Hematopoietic multipotent progenitor cell (in vitro differentiated cells): ENCODE data around the gene GLIS2. TPM values are rescaled to one million over a fixed set of nuclear protein-coding genes. Genes with fewer than 3 reads are reported as not detected.

Source experiments
- DNase-seq, 3 donors: peaks; one replicate each; pipeline ENCODE4 v3.0.0-alpha.2; 2011 to 2015; ENCODE audit warnings: low read depth in 2 of 3, low spot score in 2 of 3
- total RNA-seq: library from RNA; depleted of rRNA; stranded (reverse); fragments of >200 nt; gene quantifications from one replicate; pipeline ENCODE4 v1.2.3, GENCODE V29; 2012

GLIS2 gene
- total RNA-seq = under 0.01 TPM

DNA sequence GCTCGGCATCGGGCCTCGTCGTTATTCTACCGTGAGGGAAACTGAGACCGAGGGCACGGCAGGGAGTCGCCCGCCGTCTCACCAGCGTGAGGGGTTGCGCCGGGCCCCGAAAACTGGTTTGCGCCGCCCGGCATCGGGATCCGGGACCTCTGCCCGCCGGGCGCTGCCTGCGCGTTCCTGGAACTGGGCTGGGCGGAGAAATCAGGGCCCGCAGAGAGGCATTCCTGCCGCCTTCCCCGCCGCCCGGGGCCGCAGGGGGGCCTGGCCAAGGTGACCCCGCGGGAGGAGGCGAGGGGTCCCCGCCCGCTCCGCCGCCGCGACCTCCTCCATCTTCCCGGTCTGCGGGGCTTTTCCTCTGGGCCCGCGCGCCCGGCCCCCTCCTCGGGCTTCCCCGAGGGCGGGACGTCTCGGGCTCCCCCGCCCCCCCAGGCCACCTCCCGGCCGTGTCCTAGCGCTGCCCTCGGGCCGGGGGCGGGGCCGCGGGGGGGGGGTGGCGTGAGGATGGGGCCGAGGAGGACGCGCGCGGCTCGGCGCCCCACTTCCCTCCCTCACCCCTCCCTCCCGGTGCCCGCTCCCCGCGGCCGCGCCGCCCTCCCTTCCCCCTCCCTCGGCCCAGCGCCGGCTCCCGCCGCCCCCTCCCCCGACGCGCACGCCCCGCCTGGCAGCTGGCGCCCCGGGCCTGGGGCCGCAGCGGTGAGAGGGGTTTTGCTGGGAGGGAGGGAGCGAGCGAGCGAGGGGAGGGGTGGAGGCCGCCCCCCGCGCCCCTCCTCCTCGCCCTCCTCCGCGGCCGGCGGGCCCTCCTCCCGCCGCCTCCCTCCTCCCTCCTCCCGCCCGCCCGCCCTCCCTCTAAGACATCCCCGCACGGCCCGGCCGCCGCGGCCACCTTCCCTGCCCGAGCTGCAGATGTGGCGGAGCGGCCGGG is at the start of gene GLIS2:
Gene GLIS2, plus strand, starts transcription at position 882 of the 922 bp plus-strand sequence. CDS start 16,214 bp downstream, outside the sequence.
- no peak for DNase-seq

DNA sequence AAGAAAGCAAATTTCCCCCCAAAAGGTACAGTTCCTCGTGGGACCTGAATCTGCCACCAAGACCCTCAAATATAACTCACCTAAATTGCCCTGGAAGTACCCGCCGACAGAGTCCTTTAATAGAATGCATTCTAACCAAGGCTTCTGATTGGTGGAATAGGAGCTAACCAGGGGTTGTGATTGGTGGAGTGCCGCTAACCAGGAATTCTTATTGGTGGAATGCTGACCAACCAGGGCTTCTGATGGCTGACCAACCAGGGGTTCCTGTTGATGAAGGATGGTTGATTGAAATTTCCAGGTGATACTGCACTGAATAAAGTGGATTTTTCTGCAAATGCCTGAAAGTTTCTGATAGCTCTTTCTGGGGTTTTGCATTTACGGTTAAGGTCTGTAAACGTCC is 49.5 kb upstream of the GLIS2 start:
- DNase-seq = no peak

DNA sequence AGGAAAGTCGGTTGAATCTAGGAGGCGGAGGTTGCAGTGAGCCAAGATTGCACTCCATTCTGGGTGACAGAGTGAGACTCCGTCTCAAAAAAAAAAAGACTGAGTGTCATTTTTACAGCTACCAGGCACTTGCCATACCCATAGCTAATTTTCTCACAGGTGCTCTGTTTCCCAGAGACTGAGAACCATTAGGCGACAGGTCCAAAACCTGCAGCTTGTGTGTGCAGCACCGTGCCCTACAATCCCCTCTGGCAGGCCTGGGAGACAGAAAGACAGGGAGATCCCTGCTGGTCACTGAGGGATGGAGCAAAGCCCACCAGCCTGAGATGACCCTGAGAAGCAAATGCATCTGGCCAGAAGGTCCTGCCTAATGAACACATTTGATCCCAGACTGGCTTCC is 45.8 kb upstream of the GLIS2 start:
- DNase-seq = no peak

- DNase-seq = no peak
Measured at GRCh38 chr16:4270595-4270994, 45.3 kb upstream of the GLIS2 start.

DNA sequence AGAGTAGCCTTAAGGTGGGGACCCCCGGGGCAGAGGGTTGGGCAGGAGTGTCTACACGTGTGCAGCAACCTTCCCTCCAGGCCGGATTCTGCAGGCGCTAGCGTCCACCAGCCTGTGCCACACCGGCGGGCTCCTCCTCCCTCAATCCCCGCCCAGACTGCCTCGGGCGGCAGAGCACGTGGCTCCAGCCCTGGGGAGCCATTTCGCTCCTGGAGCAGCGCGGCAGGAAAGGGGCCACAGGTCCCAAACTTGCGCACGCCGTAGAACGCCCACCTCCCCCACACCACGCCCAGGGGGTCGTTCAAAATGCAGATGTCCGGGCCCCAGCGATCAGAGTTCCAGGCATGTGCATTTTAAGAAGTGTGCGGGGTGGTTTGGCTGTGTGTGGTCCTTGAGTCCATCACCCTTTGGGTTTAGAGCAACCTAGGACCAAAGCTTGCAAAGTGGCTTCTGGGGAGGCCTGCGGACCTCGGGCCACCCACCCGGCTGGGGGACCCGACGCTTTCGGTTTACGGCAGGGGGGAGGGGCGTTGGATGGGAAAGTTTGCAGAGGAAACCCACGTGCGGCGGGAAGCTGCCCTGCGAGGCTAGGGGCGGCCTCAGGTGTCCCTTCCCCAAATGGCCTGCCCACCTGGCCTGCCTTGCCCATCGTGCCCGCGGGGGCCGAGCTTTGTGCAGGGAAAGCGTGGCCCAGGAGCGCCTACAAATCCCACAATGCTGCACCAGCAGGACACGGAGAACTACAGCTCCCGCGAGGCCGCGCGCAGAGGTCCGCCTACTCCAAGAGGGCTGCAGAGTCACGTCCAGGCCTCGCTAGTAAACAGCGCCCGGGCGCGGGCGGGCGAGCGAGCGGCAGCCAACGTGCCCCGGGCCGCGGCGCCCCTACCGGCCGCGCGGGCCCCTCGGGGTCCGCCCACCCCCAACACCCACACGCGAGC is 44.4 kb upstream of the GLIS2 start:
- peak; percentile 72 to 91 (median 90) for DNase-seq

GRCh38 chr16:4272114-4272956 is 43.5 kb upstream of the GLIS2 start:
- DNase-seq = peak; percentile 33 to 59 (median 50)

GRCh38 chr16:4273858-4274311 is 42.0 kb upstream of the GLIS2 start:
- DNase-seq = peak in 2 of 3 donors; percentile 77 to 80

- DNase-seq = no peak
Measured at GRCh38 chr16:4275861-4276260, 40.0 kb upstream of the GLIS2 start.

GRCh38 chr16:4277987-4278513 is 37.8 kb upstream of the GLIS2 start:
- DNase-seq = no peak

DNA sequence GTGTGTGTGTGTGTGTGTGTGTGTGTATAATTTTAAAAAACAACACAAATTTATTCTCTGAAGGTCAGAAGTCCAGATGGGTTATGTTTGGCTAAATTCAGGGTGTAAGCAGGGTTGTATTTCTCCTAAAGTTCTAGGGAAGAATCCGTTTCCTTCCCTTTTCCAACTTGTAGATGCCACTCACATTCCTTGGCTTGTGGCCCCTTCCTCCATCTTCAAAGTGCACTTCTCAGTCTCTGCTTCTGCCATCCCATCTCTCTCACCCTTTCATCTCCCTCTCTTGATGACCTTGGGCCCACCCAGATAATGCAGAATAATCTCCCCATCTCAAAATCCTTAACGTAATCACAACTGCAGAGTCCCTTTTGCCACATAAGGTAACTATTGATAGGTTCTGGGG is 35.2 kb upstream of the GLIS2 start:
- no peak for DNase-seq

- no peak for DNase-seq
Measured at GRCh38 chr16:4283441-4283840, 32.4 kb upstream of the GLIS2 start.

- no peak for DNase-seq
Measured at GRCh38 chr16:4283939-4284338, 31.9 kb upstream of the GLIS2 start.

DNA sequence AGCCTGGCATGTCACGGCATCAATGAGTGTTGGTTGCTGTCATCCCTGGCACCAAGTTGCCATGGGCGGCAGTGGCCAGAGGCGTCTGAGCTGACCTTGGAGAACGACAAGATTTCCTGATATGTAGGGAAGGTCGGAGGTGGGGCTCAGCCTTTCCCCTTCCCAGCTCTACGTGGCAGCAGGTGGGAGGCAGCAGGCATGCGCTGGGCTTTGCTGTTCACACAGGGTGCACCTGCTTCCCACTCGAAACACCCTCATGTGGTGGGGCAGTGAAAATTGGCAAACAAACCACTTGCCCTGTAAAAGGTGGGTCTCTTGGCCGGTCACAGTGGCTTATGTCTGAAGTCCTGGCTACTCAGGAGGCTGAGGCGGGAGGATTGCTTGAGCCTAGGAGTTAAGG is 30.7 kb upstream of the GLIS2 start:
- no peak for DNase-seq

DNA sequence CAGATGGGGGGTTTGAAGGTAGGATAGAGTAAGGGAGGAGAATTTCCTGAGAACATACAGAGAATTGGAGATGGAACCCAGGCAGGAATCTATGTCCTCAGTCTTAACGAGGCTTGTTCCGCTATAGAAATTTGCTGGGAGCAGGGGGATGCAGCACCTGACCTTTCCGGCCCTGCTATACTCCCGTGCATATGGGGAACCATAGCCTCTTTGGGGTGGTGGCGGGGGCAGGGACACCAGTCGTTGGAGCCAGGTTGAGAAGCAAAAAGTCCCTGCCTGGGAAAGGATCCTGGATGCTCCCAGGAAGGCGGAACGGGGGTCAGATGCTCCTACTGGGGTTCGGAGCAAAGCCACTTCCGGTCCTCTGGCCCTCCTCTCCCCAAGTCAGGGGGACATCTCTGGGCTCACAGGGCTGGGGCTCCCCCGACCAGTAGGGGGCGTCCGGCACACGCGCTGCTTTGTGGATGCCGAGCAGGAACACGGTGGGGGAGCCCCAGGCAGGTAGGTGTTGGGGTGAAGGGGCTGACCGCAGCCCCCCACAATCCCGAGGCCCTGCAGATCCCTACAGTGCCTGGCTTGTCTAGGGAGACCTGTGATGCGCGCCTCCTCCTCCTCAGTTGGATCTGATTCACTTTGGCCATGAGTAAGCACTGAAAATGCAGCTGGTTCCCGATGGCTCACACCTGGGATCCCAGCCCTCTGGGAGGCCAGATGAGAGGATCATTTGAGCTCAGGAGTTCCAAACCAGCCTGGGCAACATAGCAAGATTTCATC is 27.5 kb upstream of the GLIS2 start:
- peak; percentile 62 to 76 (median 73) for DNase-seq

GRCh38 chr16:4290236-4290830 is 25.5 kb upstream of the GLIS2 start:
- DNase-seq = no peak

GRCh38 chr16:4291699-4292098 is 24.2 kb upstream of the GLIS2 start:
- DNase-seq = no peak

- DNase-seq = no peak
Measured at GRCh38 chr16:4293181-4293716, 22.6 kb upstream of the GLIS2 start.

GRCh38 chr16:4293822-4294457 is 21.9 kb upstream of the GLIS2 start:
- no peak for DNase-seq
